T-helper 2 cell treated with Interferon-gamma antibody and Interleukin-4, amounts not matched to agents 5 μg/mL and 100 μg/mL, for 36 hours (primary cell): Measurements from ENCODE around the gene SNX21.
"Not testable (repeated sequence)": the region's sequence is repeated elsewhere in the genome, so short reads cannot be mapped to it uniquely, and the experiment has no call there.

Experiments used
- DNase-seq: peaks from one replicate; pipeline ENCODE4 v3.0.0; 2021; ENCODE audit warnings: low spot score
- H3K27ac Mint-ChIP-seq: one replicate; pipeline ENCODE4 v1.8.0; 2021; ENCODE audit warnings: mild to moderate bottlenecking, mixed read lengths
- H3K27me3 Mint-ChIP-seq: one replicate; pipeline ENCODE4 v1.8.0; 2021; ENCODE audit warnings: low read depth, mixed read lengths
- H3K36me3 Mint-ChIP-seq: one replicate; pipeline ENCODE4 v1.8.0; 2021; ENCODE audit warnings: low read depth, mixed read lengths
- H3K4me1 Mint-ChIP-seq: one replicate; pipeline ENCODE4 v1.8.0; 2021; ENCODE audit warnings: low read depth, mixed read lengths
- H3K4me3 Mint-ChIP-seq: one replicate; pipeline ENCODE4 v1.8.0; 2022; ENCODE audit warnings: mild to moderate bottlenecking, moderate library complexity, mixed read lengths
- H3K9me3 Mint-ChIP-seq: one replicate; pipeline ENCODE4 v1.8.0; 2021; ENCODE audit warnings: mixed read lengths

The SNX21 gene

GRCh38 chr20:45814314-45814713, 19.3 kb upstream of the SNX21 start:
- Mint-ChIP-seq H3K4me1 (peaks cover 29% of the 10 kb centered on the region), H3K9me3 (no peaks in the 10 kb centered on the region), H3K36me3 (peaks cover 58% of the 10 kb centered on the region), H3K27me3 (no peaks in the 10 kb centered on the region), H3K4me3 (peak overlapping the region; percentile 38), H3K27ac (no peak overlapping the region)
- no peak for DNase-seq

GRCh38 chr20:45816951-45817350, 16.6 kb upstream of the SNX21 start:
- Mint-ChIP-seq H3K4me3 (no peak overlapping the region), H3K27me3 (peaks cover 5% of the 10 kb centered on the region), H3K4me1 (peaks cover 23% of the 10 kb centered on the region), H3K27ac (no peak overlapping the region), H3K9me3 (no peaks in the 10 kb centered on the region), H3K36me3 (peaks cover 39% of the 10 kb centered on the region)
- no peak for DNase-seq

GRCh38 chr20:45817376-45818194, 16.0 kb upstream of the SNX21 start:
- DNase-seq: no peak
- peaks cover 11% of the 10 kb centered on the region for H3K27me3 Mint-ChIP-seq
- peaks cover 34% of the 10 kb centered on the region for H3K36me3 Mint-ChIP-seq
- no peak overlapping the region for H3K4me3 Mint-ChIP-seq
- peaks cover 23% of the 10 kb centered on the region for H3K4me1 Mint-ChIP-seq
- no peaks in the 10 kb centered on the region for H3K9me3 Mint-ChIP-seq
- H3K27ac Mint-ChIP-seq: no peak overlapping the region

- no peak for DNase-seq
- Mint-ChIP-seq H3K36me3 (peaks cover 28% of the 10 kb centered on the region), H3K27ac (no peak overlapping the region), H3K4me1 (peaks cover 25% of the 10 kb centered on the region), H3K9me3 (no peaks in the 10 kb centered on the region), H3K4me3 (no peak overlapping the region), H3K27me3 (peaks cover 18% of the 10 kb centered on the region)
Measured at GRCh38 chr20:45818239-45818638, 15.4 kb upstream of the SNX21 start.

- Mint-ChIP-seq H3K4me3 (no peak overlapping the region), H3K27me3 (peaks cover 29% of the 10 kb centered on the region), H3K4me1 (peaks cover 25% of the 10 kb centered on the region), H3K36me3 (peaks cover 23% of the 10 kb centered on the region), H3K27ac (no peak overlapping the region), H3K9me3 (no peaks in the 10 kb centered on the region)
- no peak for DNase-seq
Measured at GRCh38 chr20:45819466-45819865, 14.1 kb upstream of the SNX21 start.

- DNase-seq: no peak
- H3K36me3 Mint-ChIP-seq: peaks cover 9% of the 10 kb centered on the region
- no peak overlapping the region for H3K27ac Mint-ChIP-seq
- no peaks in the 10 kb centered on the region for H3K9me3 Mint-ChIP-seq
- H3K4me3 Mint-ChIP-seq: no peak overlapping the region
- H3K4me1 Mint-ChIP-seq: peaks cover 20% of the 10 kb centered on the region
- H3K27me3 Mint-ChIP-seq: peaks cover 33% of the 10 kb centered on the region
Measured at GRCh38 chr20:45821947-45822346, 11.7 kb upstream of the SNX21 start.

- no peak overlapping the region for H3K4me3 Mint-ChIP-seq
Measured at GRCh38 chr20:45822857-45823256, 10.7 kb upstream of the SNX21 start.

GRCh38 chr20:45823949-45824835, 9.4 kb upstream of the SNX21 start:
- H3K27me3 Mint-ChIP-seq: peaks cover 35% of the 10 kb centered on the region
- peaks cover 4% of the 10 kb centered on the region for H3K36me3 Mint-ChIP-seq
- H3K27ac Mint-ChIP-seq: peak overlapping the region; percentile 71
- H3K4me3 Mint-ChIP-seq: peak overlapping the region; percentile 75
- H3K4me1 Mint-ChIP-seq: peaks cover 17% of the 10 kb centered on the region
- DNase-seq: peak; percentile 32
- no peaks in the 10 kb centered on the region for H3K9me3 Mint-ChIP-seq

More at GRCh38 chr20:45822857-45823256, 10.7 kb upstream of the SNX21 start:
- no peak overlapping the region for H3K27ac Mint-ChIP-seq
- peaks cover 4% of the 10 kb centered on the region for H3K36me3 Mint-ChIP-seq
- no peak for DNase-seq
- peaks cover 17% of the 10 kb centered on the region for H3K4me1 Mint-ChIP-seq
- H3K27me3 Mint-ChIP-seq: peaks cover 33% of the 10 kb centered on the region
- H3K9me3 Mint-ChIP-seq: no peaks in the 10 kb centered on the region

- Mint-ChIP-seq H3K9me3 (no peaks in the 10 kb centered on the region), H3K4me1 (peaks cover 15% of the 10 kb centered on the region), H3K36me3 (peaks cover 1% of the 10 kb centered on the region), H3K27ac (no peak overlapping the region), H3K27me3 (peaks cover 38% of the 10 kb centered on the region), H3K4me3 (no peak overlapping the region)
- DNase-seq: no peak
Measured at GRCh38 chr20:45826381-45827019, 7.1 kb upstream of the SNX21 start.

GRCh38 chr20:45827030-45827652, 6.5 kb upstream of the SNX21 start, which contains the start of gene TNNC2:
TNNC2 (minus strand) TSS chr20:45827312; CDS start chr20:45827248, 64 bp downstream.
- no peak within 1 kb of the TSS for H3K27ac Mint-ChIP-seq
- DNase-seq: no peak
- peaks cover 36% of the 10 kb centered on the region for H3K27me3 Mint-ChIP-seq
- peaks cover 1% of the 10 kb centered on the region for H3K36me3 Mint-ChIP-seq
- peaks cover 15% of the 10 kb centered on the region for H3K4me1 Mint-ChIP-seq
- no peaks in the 10 kb centered on the region for H3K9me3 Mint-ChIP-seq
- no peak within 1 kb of the TSS for H3K4me3 Mint-ChIP-seq

GRCh38 chr20:45827712-45828111, 5.9 kb upstream of the SNX21 start:
- Mint-ChIP-seq H3K4me1 (peaks cover 13% of the 10 kb centered on the region), H3K4me3 (no peak overlapping the region), H3K27me3 (peaks cover 31% of the 10 kb centered on the region), H3K27ac (no peak overlapping the region), H3K36me3 (peaks cover 1% of the 10 kb centered on the region), H3K9me3 (no peaks in the 10 kb centered on the region)
- no peak for DNase-seq

GRCh38 chr20:45828589-45828988, 5.0 kb upstream of the SNX21 start:
- peaks cover 16% of the 10 kb centered on the region for H3K4me1 Mint-ChIP-seq
- no peak for DNase-seq
- H3K9me3 Mint-ChIP-seq: no peaks in the 10 kb centered on the region
- peaks cover 29% of the 10 kb centered on the region for H3K27me3 Mint-ChIP-seq
- no peak overlapping the region for H3K27ac Mint-ChIP-seq
- H3K36me3 Mint-ChIP-seq: peaks cover 1% of the 10 kb centered on the region
- H3K4me3 Mint-ChIP-seq: no peak overlapping the region

GRCh38 chr20:45829673-45830106, 3.9 kb upstream of the SNX21 start:
- Mint-ChIP-seq H3K4me1 (peaks cover 12% of the 10 kb centered on the region), H3K27me3 (peaks cover 19% of the 10 kb centered on the region)
- not testable (repeated sequence) for H3K36me3 Mint-ChIP-seq, DNase-seq, H3K9me3 Mint-ChIP-seq, H3K27ac Mint-ChIP-seq, H3K4me3 Mint-ChIP-seq
